HCT116 (cell line): ENCODE measurements around the gene OR6S1. TPM values are rescaled to one million over a fixed set of nuclear protein-coding genes. Genes with fewer than 3 reads are reported as not detected.
A peak's percentile ranks its signal among the peaks of the same experiment; 100 is the strongest.

Experiments used
- ATAC-seq: fragments of 200-7000 bp; cut with Tn5 transposase; 2 replicates; pipeline ENCODE4 v1.9.1; 2020; ENCODE audit warnings: mild to moderate bottlenecking, moderate library complexity
- BruUV-seq: library from RNA; stranded (reverse); fragments of 400-500 nt; replicated peaks from 2 replicates; lab custom pipeline; 2021; lab: Mats Ljungman, UMichigan
- CTCF ChIA-PET: fragments of 300-600 bp; sonication (Branson Sonifier 250); formaldehyde crosslinking; loops from one replicate; lab custom pipeline; 2021; ENCODE audit warnings: antibody characterized with exemption; lab: Charles Lee
- POLR2A ChIA-PET: fragments of 300-600, 350-600 bp; sonication (Branson Sonifier 250); formaldehyde crosslinking; loops from one replicate; lab custom pipeline; 2021; ENCODE audit warnings: antibody characterized with exemption; lab: Charles Lee
- RAD21 ChIA-PET, 2 experiments: fragments of 300-600 bp; sonication (Branson Sonifier 250); formaldehyde crosslinking; loops; one replicate each; lab custom pipeline; 2023; ENCODE audit warnings: low total read pairs in 2 of 2; ENCODE audit not compliant: uncharacterized antibody in 2 of 2, unreplicated experiment in 2 of 2, low non-redundant PET in 1 of 2; lab: Charles Lee
- DNase-seq: peaks from one replicate; pipeline ENCODE4 v3.0.0-alpha.2; 2010; ENCODE audit warnings: low read depth, low spot score
- H2AFZ ChIP-seq: fragments of 200-600 bp; shearing (Covaris generic), sonication (generic); 2 replicates; pipeline ENCODE4 v1.6.1; 2017; ENCODE audit warnings: low read depth, mixed run types, mixed read lengths, antibody characterized with exemption, low read length; ENCODE audit not compliant: poor library complexity, severe bottlenecking
- H3K27ac ChIP-seq: 2 replicates; pipeline ENCODE4 v1.5.1; 2012; ENCODE audit warnings: low read depth, low read length
- H3K27me3 ChIP-seq: fragments of 200-600 bp; sonication (generic); 2 replicates; pipeline ENCODE4 v1.6.1; 2016; ENCODE audit warnings: mixed run types, low read length, mixed read lengths; ENCODE audit not compliant: insufficient read depth
- H3K36me3 ChIP-seq, 2 experiments: fragments of 200-500 bp in 1 of 2; fragments of 200-600 bp in 1 of 2; sonication (Bioruptor generic) in 1 of 2; sonication (generic) in 1 of 2; 2 replicates each; pipeline versions ENCODE4 v1.5.1 to v1.6.1; 2014 to 2016; ENCODE audit warnings: low read length in 2 of 2, inconsistent platforms in 1 of 2, mixed read lengths in 1 of 2, mixed run types in 1 of 2; ENCODE audit not compliant: insufficient read depth in 2 of 2, control insufficient read depth in 1 of 2
- H3K4me1 ChIP-seq, 2 experiments: fragments of 200-600 bp in 1 of 2; sonication (generic) in 1 of 2; 2 replicates each; pipeline versions ENCODE4 v1.5.1 to v1.6.1; 2012 to 2017; ENCODE audit warnings: low read length in 2 of 2, inconsistent platforms in 1 of 2, mild to moderate bottlenecking in 1 of 2, mixed read lengths in 1 of 2, mixed run types in 1 of 2, moderate library complexity in 1 of 2; ENCODE audit not compliant: insufficient read depth in 2 of 2, control insufficient read depth in 1 of 2
- H3K4me2 ChIP-seq: fragments of 200-600 bp; sonication (generic); 2 replicates; pipeline ENCODE4 v1.6.1; 2017; ENCODE audit warnings: mixed run types, low read length, mixed read lengths
- H3K4me3 ChIP-seq, 2 experiments: fragments of 200-600 bp in 1 of 2; sonication (generic) in 1 of 2; replicated peaks in 1 of 2; 2 replicates each; pipeline ENCODE4 v1.5.1; 2011 to 2016; ENCODE audit warnings: low read length in 2 of 2, control low read depth in 1 of 2, low read depth in 1 of 2, mild to moderate bottlenecking in 1 of 2, mixed read lengths in 1 of 2, mixed run types in 1 of 2
- H3K79me2 ChIP-seq: fragments of 200-600 bp; sonication (generic); 2 replicates; pipeline ENCODE4 v1.6.1; 2017; ENCODE audit warnings: mild to moderate bottlenecking, mixed run types, low read length, moderate library complexity, mixed read lengths; ENCODE audit not compliant: insufficient read depth
- H3K9ac ChIP-seq: fragments of 200-600 bp; sonication (generic); 2 replicates; pipeline ENCODE4 v1.6.1; 2016; ENCODE audit warnings: low read length, mixed read lengths
- H3K9me2 ChIP-seq: fragments of 200-600 bp; sonication (generic), shearing (Covaris generic); 2 replicates; pipeline ENCODE4 v1.6.1; 2017; ENCODE audit warnings: mixed run types, mild to moderate bottlenecking, moderate library complexity; ENCODE audit not compliant: insufficient read depth
- H3K9me3 ChIP-seq, 2 experiments: fragments of 200-500 bp in 1 of 2; fragments of 200-600 bp in 1 of 2; sonication (Bioruptor generic) in 1 of 2; sonication (generic) in 1 of 2; 2 replicates each; pipeline ENCODE4 v1.6.1; 2014 to 2017; ENCODE audit warnings: low read length in 2 of 2, mixed read lengths in 2 of 2, inconsistent platforms in 1 of 2, low read depth in 1 of 2, mild to moderate bottlenecking in 1 of 2, mixed run types in 1 of 2, moderate library complexity in 1 of 2; ENCODE audit not compliant: control insufficient read depth in 1 of 2, insufficient read depth in 1 of 2
- H4K20me1 ChIP-seq: fragments of 200-600 bp; sonication (generic), shearing (Covaris generic); 2 replicates; pipeline ENCODE4 v1.6.1; 2017; ENCODE audit warnings: mixed run types, mild to moderate bottlenecking, moderate library complexity; ENCODE audit not compliant: insufficient read depth
- CEBPB ChIP-seq: IDR thresholded peaks from 2 replicates; pipeline ENCODE4 v1.6.1; 2012; ENCODE audit warnings: low read depth
- EGR1 ChIP-seq: IDR thresholded peaks from 2 replicates; pipeline ENCODE4 v1.6.1; 2012; ENCODE audit warnings: low read depth
- EZH2 ChIP-seq: fragments of 200-600 bp; sonication (generic); IDR thresholded peaks from 2 replicates; pipeline ENCODE4 v1.6.1; 2017; ENCODE audit warnings: antibody characterized with exemption, mixed run types
- EZH2phosphoT487 ChIP-seq: fragments of 200-600 bp; IDR thresholded peaks from 2 replicates; pipeline ENCODE4 v1.6.1; 2018; ENCODE audit warnings: antibody characterized with exemption, borderline replicate concordance
- FOSL1 ChIP-seq: IDR thresholded peaks from 2 replicates; pipeline ENCODE4 v1.6.1; 2012; ENCODE audit warnings: low read depth
- JUND ChIP-seq: IDR thresholded peaks from 2 replicates; pipeline ENCODE4 v1.6.1; 2012
- POLR2AphosphoS5 ChIP-seq: IDR thresholded peaks from 2 replicates; pipeline ENCODE4 v1.6.1; 2011; ENCODE audit warnings: mild to moderate bottlenecking, low read depth, low read length, moderate library complexity
- SIN3A ChIP-seq: IDR thresholded peaks from 2 replicates; pipeline ENCODE4 v1.6.1; 2012; ENCODE audit warnings: low read depth
- SRF ChIP-seq: IDR thresholded peaks from 2 replicates; pipeline ENCODE4 v1.6.1; 2012; ENCODE audit warnings: low read depth
- TCF7L2 ChIP-seq: IDR thresholded peaks from 2 replicates; pipeline ENCODE4 v1.7.0; 2011; ENCODE audit warnings: borderline replicate concordance, inconsistent platforms; ENCODE audit not compliant: insufficient read depth, insufficient read length; ENCODE audit errors: extremely low read depth
- YY1 ChIP-seq: IDR thresholded peaks from 2 replicates; pipeline ENCODE4 v1.6.1; 2011; ENCODE audit warnings: low read length, low read depth, moderate library complexity, mild to moderate bottlenecking; ENCODE audit not compliant: insufficient replicate concordance; ENCODE audit errors: extremely low read depth
- ZFX ChIP-seq: fragments of 450-650 bp; IDR thresholded peaks from 2 replicates; pipeline ENCODE4 v1.6.1; 2017
- ZNF274 ChIP-seq: fragments of 200-500 bp; sonication (Bioruptor generic); IDR thresholded peaks from 2 replicates; pipeline ENCODE4 v1.6.1; 2014; ENCODE audit warnings: mild to moderate bottlenecking, low read depth, low read length, inconsistent platforms
- intact Hi-C: fragments of 100-400 bp; cut with micrococcal nuclease; formaldehyde crosslinking; loops from 2 replicates; pipeline ENCODE4 v1.10.0; 2022
- total RNA-seq: library from RNA; stranded (reverse); gene quantifications from one replicate; pipeline ENCODE4 v1.2.1, GENCODE V29; 2021; ENCODE audit not compliant: unreplicated experiment
- TF ChIP-seq, protein P1 (sequence below), 3 experiments: fragments of 200-600 bp in 1 of 3; sonication (generic) in 1 of 3; IDR thresholded peaks in 2 of 3; conservative IDR thresholded peaks in 1 of 3; 2 replicates each; pipeline ENCODE4 v1.5.1; 2012 to 2017; ENCODE audit warnings: low read depth in 2 of 3, low read length in 2 of 3, antibody characterized with exemption in 1 of 3, borderline replicate concordance in 1 of 3, control low read depth in 1 of 3, mild to moderate bottlenecking in 1 of 3, mixed read lengths in 1 of 3, mixed run types in 1 of 3, moderate library complexity in 1 of 3; ENCODE audit not compliant: insufficient read depth in 1 of 3
- TF ChIP-seq, protein P2 (sequence below): IDR thresholded peaks from 2 replicates; pipeline ENCODE4 v1.6.1; 2012
- TF ChIP-seq, protein P3 (sequence below): IDR thresholded peaks from 2 replicates; pipeline ENCODE4 v1.6.1; 2011; ENCODE audit warnings: mild to moderate bottlenecking, low read length, moderate library complexity; ENCODE audit not compliant: insufficient replicate concordance; ENCODE audit errors: extremely low read depth

The OR6S1 gene
- total RNA-seq, 1 experiment from 2014 or later = not detected

DNA sequence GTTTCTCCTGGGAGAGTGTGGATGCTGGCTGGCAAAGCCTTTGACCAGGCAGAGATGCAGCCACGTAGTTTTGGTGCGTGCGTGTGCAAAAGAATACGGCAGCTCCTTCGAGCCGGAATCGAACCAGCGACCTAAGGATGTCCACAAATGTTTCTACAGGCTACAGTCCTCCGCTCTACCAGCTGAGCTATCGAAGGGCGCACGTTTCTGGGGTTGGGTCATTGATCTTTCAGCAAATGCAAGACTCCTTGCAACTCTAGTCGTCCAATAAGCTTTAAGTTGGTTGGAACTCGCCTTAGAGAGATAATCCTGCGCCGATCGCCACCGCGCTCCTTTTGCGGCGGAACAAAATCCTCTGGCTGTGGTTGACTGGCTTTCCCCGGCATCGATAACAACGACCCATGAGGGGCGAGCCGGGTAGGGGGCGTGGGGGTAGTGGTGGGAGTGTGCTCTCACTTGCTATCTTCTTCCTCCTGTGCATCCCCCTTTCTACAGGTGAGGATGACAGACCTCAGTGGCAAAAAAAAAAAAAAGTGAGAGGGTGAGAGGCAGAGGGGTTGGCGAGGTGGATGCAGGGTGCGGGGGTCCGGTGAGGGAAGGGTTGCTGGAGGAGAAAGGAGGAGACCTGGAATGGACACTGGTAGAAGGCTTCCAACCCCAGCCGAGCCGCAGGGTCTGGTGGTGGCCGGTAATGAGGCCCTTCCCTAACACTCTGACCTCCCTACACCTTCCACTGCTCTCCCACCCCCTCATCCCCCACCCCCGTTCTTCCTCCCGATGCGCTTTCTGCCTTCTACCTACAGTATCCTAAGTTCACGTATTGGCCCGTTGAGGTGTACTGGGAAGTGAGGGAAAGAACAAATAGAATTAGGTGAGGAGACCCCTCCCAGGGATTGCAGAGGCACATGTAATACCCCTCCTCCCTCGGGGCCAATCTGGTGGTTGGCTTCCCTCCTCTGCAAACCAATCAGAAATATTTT is 11.8 kb upstream of the OR6S1 start (continued):
- TF ChIP-seq, protein P1, sequence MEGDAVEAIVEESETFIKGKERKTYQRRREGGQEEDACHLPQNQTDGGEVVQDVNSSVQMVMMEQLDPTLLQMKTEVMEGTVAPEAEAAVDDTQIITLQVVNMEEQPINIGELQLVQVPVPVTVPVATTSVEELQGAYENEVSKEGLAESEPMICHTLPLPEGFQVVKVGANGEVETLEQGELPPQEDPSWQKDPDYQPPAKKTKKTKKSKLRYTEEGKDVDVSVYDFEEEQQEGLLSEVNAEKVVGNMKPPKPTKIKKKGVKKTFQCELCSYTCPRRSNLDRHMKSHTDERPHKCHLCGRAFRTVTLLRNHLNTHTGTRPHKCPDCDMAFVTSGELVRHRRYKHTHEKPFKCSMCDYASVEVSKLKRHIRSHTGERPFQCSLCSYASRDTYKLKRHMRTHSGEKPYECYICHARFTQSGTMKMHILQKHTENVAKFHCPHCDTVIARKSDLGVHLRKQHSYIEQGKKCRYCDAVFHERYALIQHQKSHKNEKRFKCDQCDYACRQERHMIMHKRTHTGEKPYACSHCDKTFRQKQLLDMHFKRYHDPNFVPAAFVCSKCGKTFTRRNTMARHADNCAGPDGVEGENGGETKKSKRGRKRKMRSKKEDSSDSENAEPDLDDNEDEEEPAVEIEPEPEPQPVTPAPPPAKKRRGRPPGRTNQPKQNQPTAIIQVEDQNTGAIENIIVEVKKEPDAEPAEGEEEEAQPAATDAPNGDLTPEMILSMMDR (IDR thresholded peaks at IDR 0.05 in 2 of 3, conservative IDR thresholded peaks at IDR 0.05 in 1 of 3; ENCODE audit: borderline replicate concordance in 1 of 3, insufficient read depth in 1 of 3, low read depth in 2 of 3, low read length in 2 of 3) = no peak
- TF ChIP-seq, protein P2, sequence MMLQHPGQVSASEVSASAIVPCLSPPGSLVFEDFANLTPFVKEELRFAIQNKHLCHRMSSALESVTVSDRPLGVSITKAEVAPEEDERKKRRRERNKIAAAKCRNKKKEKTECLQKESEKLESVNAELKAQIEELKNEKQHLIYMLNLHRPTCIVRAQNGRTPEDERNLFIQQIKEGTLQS = peak; percentile 97

DNA sequence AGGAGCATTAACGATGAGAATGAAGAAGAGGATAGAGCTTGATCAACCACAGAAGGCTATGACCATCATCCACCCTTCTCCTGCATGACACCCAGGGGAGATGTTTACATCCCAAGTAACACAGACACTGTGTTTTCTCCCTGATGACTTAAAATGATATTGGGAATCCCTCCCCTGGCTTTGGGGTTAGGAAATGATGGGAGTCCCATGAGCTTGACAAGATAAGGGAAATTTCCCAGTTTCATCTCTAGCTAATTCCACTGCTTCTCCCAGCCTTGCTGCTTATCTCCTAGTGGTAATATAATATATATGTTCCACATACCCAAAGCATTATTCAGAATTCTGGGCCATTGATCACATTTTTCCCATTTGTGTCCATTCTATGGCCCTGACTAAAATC is 4.0 kb upstream of the OR6S1 start:
- BruUV-seq = no TSS peak
- Histone ChIP-seq H3K36me3 (no peaks in the 10 kb centered on the region), H2AFZ (no peak overlapping the region), H3K27me3 (no peaks in the 10 kb centered on the region; the same call in 1 of the 2 replicates), H3K4me2 (no peak overlapping the region), H3K27ac (no peak overlapping the region), H3K79me2 (no peaks in the 10 kb centered on the region), H3K4me1 (no peaks in the 10 kb centered on the region), H3K9ac (no peak overlapping the region), H4K20me1 (no peaks in the 10 kb centered on the region), H3K9me2 (no peaks in the 10 kb centered on the region), H3K9me3 (no peaks in the 10 kb centered on the region), H3K4me3 (no peak overlapping the region)
- ATAC-seq (no peak), DNase-seq (no peak)
- POLR2A ChIA-PET = interaction anchor here (2.2 kb wide), 1 partner anchor 12 kb away, joined by 4 read pairs; no protein-coding TSS in a partner anchor
- intact Hi-C loops = no loop called here
- CTCF ChIA-PET = no interaction called here
- RAD21 ChIA-PET = no interaction called here
- TF ChIP-seq ZNF274 = no peak
- no peak for TF ChIP-seq YY1
- no peak for TF ChIP-seq TCF7L2
- TF ChIP-seq EZH2phosphoT487 = no peak
- TF ChIP-seq POLR2AphosphoS5 = no peak
- no peak for TF ChIP-seq JUND
- no peak for TF ChIP-seq SRF
- TF ChIP-seq, protein P3, sequence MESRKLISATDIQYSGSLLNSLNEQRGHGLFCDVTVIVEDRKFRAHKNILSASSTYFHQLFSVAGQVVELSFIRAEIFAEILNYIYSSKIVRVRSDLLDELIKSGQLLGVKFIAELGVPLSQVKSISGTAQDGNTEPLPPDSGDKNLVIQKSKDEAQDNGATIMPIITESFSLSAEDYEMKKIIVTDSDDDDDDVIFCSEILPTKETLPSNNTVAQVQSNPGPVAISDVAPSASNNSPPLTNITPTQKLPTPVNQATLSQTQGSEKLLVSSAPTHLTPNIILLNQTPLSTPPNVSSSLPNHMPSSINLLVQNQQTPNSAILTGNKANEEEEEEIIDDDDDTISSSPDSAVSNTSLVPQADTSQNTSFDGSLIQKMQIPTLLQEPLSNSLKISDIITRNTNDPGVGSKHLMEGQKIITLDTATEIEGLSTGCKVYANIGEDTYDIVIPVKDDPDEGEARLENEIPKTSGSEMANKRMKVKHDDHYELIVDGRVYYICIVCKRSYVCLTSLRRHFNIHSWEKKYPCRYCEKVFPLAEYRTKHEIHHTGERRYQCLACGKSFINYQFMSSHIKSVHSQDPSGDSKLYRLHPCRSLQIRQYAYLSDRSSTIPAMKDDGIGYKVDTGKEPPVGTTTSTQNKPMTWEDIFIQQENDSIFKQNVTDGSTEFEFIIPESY = no peak
- TF ChIP-seq SIN3A = no peak
- TF ChIP-seq EZH2 = no peak
- TF ChIP-seq FOSL1 = no peak
- no peak for TF ChIP-seq CEBPB
- TF ChIP-seq EGR1 = no peak
- no peak for TF ChIP-seq ZFX
